HUES48 (cell line): ENCODE measurements around the gene ADAM30.
"Not testable (repeated sequence)": the region's sequence is repeated elsewhere in the genome, so short reads cannot be mapped to it uniquely, and the experiment has no call there.

Experiments used
- H3K27ac ChIP-seq: one replicate; pipeline ENCODE4 v1.7.0; 2013; ENCODE audit warnings: low read depth, low read length, inconsistent platforms
- H3K27me3 ChIP-seq: 2 replicates; pipeline ENCODE4 v1.6.1; 2013; ENCODE audit warnings: mild to moderate bottlenecking, low read length; ENCODE audit not compliant: control insufficient read depth, insufficient read depth
- H3K36me3 ChIP-seq: 2 replicates; pipeline ENCODE4 v1.6.1; 2013; ENCODE audit warnings: low read length; ENCODE audit not compliant: control insufficient read depth, insufficient read depth
- H3K4me1 ChIP-seq: 2 replicates; pipeline ENCODE4 v1.6.1; 2013; ENCODE audit warnings: mild to moderate bottlenecking, low read length; ENCODE audit not compliant: control insufficient read depth, insufficient read depth
- H3K4me3 ChIP-seq: 2 replicates; pipeline ENCODE4 v1.5.1; 2013; ENCODE audit warnings: mild to moderate bottlenecking, low read depth, low read length
- H3K9ac ChIP-seq: 2 replicates; pipeline ENCODE4 v1.6.1; 2013; ENCODE audit warnings: mild to moderate bottlenecking, low read depth, low read length, moderate library complexity
- H3K9me3 ChIP-seq: 2 replicates; pipeline ENCODE4 v1.6.1; 2013; ENCODE audit warnings: low read length; ENCODE audit not compliant: control insufficient read depth, insufficient read depth

ADAM30 gene

DNA sequence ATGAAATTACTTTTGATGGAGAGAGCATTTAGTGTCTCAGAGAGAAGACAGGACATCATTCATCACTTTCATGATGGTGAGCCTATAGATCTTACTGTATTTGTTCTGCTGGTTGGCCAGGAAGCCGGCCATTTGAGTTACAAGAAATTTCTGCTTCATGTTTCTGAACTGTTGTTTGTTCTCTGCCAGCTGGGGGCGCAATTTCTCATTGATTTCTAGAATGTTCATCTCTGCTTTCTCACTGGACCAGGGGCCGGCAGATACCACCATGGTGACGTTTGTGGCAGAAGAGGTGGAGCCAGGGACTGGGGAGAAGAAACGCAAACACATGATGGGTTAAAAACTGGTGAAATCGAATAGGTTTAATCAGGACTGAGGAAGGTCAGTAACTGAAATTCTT is 52.1 kb downstream of the ADAM30 start:
- H3K4me1 ChIP-seq, H3K27me3 ChIP-seq, H3K9ac ChIP-seq, H3K27ac ChIP-seq, H3K4me3 ChIP-seq, H3K36me3 ChIP-seq, H3K9me3 ChIP-seq: not testable (repeated sequence)
